CD4-positive, alpha-beta T cell (primary cell): ENCODE measurements around the gene AKAP9. TPM values are rescaled to one million over a fixed set of nuclear protein-coding genes. Genes with fewer than 3 reads are reported as not detected.

ENCODE experiments used
- ATAC-seq: fragments of 200-7000 bp; cut with Tn5 transposase; one replicate; pipeline ENCODE4 v1.10.0; 2022; ENCODE audit warnings: mild to moderate bottlenecking; ENCODE audit not compliant: poor library complexity
- CTCF ChIA-PET: fragments of 350-600 bp; sonication (Branson Sonifier 250); formaldehyde crosslinking; loops from one replicate; lab custom pipeline; 2021; ENCODE audit warnings: antibody characterized with exemption, inconsistent platforms; lab: Charles Lee
- POLR2A ChIA-PET: fragments of 350-600 bp; sonication (Branson Sonifier 250); formaldehyde crosslinking; loops from one replicate; lab custom pipeline; 2021; ENCODE audit warnings: antibody characterized with exemption, inconsistent platforms; lab: Charles Lee
- DNase-seq, 14 experiments: peaks; one replicate each; pipeline ENCODE4 v3.0.0-alpha.2; 2013 to 2020; ENCODE audit warnings: mixed read lengths in 2 of 14
- H3K27ac ChIP-seq, 2 donors: one replicate each; pipeline versions ENCODE4 v1.5.1 to v1.7.0; 2013; ENCODE audit warnings: low read length in 2 of 2, low read depth in 1 of 2, mild to moderate bottlenecking in 1 of 2
- H3K27me3 ChIP-seq, 2 experiments: 1 replicate in 1 of 2; 2 replicates in 1 of 2; pipeline versions ENCODE4 v1.6.1 to v1.7.0; 2013; ENCODE audit warnings: low read length in 2 of 2, control low read depth in 1 of 2, mild to moderate bottlenecking in 1 of 2, moderate library complexity in 1 of 2; ENCODE audit not compliant: insufficient read depth in 2 of 2, control insufficient read depth in 1 of 2
- H3K36me3 ChIP-seq: one replicate; pipeline ENCODE4 v1.6.1; 2013; ENCODE audit warnings: low read length, control low read depth; ENCODE audit not compliant: insufficient read depth
- H3K4me1 ChIP-seq: one replicate; pipeline ENCODE4 v1.6.1; 2013; ENCODE audit warnings: low read length, control low read depth; ENCODE audit not compliant: insufficient read depth
- H3K4me3 ChIP-seq: one replicate; pipeline ENCODE4 v1.5.1; 2013; ENCODE audit warnings: mild to moderate bottlenecking, low read length, moderate library complexity
- H3K9me3 ChIP-seq, 2 experiments: 1 replicate in 1 of 2; 2 replicates in 1 of 2; pipeline versions ENCODE4 v1.6.1 to v1.7.0; 2013; ENCODE audit warnings: low read length in 2 of 2, mild to moderate bottlenecking in 2 of 2, control low read depth in 1 of 2, moderate library complexity in 1 of 2; ENCODE audit not compliant: control insufficient read depth in 1 of 2, insufficient read depth in 1 of 2
- H3K27ac Mint-ChIP-seq: one replicate; pipeline ENCODE4 v1.8.0; 2020; ENCODE audit warnings: mixed read lengths
- H3K27me3 Mint-ChIP-seq: one replicate; pipeline ENCODE4 v1.8.0; 2021; ENCODE audit warnings: mixed read lengths
- H3K36me3 Mint-ChIP-seq: one replicate; pipeline ENCODE4 v1.8.0; 2021; ENCODE audit warnings: low read depth, mixed read lengths
- H3K4me1 Mint-ChIP-seq: one replicate; pipeline ENCODE4 v1.8.0; 2021; ENCODE audit warnings: low read depth, mixed read lengths
- H3K4me3 Mint-ChIP-seq: one replicate; pipeline ENCODE4 v1.8.0; 2020; ENCODE audit warnings: mild to moderate bottlenecking, mixed read lengths
- H3K9me3 Mint-ChIP-seq: one replicate; pipeline ENCODE4 v1.8.0; 2020; ENCODE audit warnings: mixed read lengths
- intact Hi-C, 2 experiments: fragments of 100-400 bp; cut with DNase I in 1 of 2; cut with micrococcal nuclease in 1 of 2; formaldehyde crosslinking; loops; one replicate each; pipeline versions ENCODE4 v1.15.1 to v1.9.0; 2023 to 2025; cut with DNase I, micrococcal nuclease
- total RNA-seq, 174 experiments: library from RNA in 2 of 174; stranded (reverse) in 2 of 174; gene quantifications; one replicate each; pipeline ENCODE4 v1.2.3 and lab custom pipeline; 2021 to 2026
- TF ChIP-seq, protein P1 (sequence below): fragments of 200-600 bp; IDR thresholded peaks from one replicate; pipeline ENCODE4 v1.8.0; 2022; ENCODE audit warnings: antibody characterized with exemption, mild to moderate bottlenecking

AKAP9 gene
- total RNA-seq, 2 experiments from 2014 or later = 62.5 to 64.8 TPM

DNA sequence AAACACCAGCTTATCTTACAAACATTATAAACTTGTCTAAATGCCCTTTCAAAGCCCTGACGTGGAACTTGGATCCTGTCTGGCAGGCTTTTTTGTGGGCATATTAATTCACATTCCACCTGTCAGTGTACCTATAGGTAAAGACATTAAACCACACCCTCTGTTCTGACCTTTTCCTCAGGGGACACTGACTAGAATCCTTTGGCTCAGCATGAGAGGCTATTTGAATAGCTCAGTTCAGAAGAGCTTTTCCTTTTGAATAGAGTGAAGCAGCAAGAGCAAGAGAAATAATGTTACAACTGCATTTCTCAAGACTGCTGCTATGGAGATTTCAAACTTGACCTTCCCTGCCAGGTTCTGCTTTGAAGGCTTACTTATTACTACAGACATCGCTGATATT, 116.7 kb downstream of the AKAP9 start:
- DNase-seq (no peak), ATAC-seq (no peak)
- no peaks in the 10 kb centered on the region for H3K27me3 Mint-ChIP-seq
- Histone ChIP-seq H3K27ac (no peak overlapping the region), H3K36me3 (peaks cover 30% of the 10 kb centered on the region), H3K4me1 (no peaks in the 10 kb centered on the region), H3K9me3 (no peaks in the 10 kb centered on the region), H3K27me3 (no peaks in the 10 kb centered on the region), H3K4me3 (no peak overlapping the region)
- H3K36me3 Mint-ChIP-seq = peaks cover 30% of the 10 kb centered on the region
- no peaks in the 10 kb centered on the region for H3K9me3 Mint-ChIP-seq
- H3K27ac Mint-ChIP-seq = peak overlapping the region; percentile 3
- ChIA-PET CTCF (interaction anchor here (1.2 kb wide), 2 partner anchors 10 to 15 kb away, joined by 3 read pairs; no protein-coding TSS in a partner anchor), POLR2A (no interaction called here)
- H3K4me1 Mint-ChIP-seq = peaks cover 29% of the 10 kb centered on the region
- TF ChIP-seq, protein P1, sequence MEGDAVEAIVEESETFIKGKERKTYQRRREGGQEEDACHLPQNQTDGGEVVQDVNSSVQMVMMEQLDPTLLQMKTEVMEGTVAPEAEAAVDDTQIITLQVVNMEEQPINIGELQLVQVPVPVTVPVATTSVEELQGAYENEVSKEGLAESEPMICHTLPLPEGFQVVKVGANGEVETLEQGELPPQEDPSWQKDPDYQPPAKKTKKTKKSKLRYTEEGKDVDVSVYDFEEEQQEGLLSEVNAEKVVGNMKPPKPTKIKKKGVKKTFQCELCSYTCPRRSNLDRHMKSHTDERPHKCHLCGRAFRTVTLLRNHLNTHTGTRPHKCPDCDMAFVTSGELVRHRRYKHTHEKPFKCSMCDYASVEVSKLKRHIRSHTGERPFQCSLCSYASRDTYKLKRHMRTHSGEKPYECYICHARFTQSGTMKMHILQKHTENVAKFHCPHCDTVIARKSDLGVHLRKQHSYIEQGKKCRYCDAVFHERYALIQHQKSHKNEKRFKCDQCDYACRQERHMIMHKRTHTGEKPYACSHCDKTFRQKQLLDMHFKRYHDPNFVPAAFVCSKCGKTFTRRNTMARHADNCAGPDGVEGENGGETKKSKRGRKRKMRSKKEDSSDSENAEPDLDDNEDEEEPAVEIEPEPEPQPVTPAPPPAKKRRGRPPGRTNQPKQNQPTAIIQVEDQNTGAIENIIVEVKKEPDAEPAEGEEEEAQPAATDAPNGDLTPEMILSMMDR = no peak
- intact Hi-C loops = loop anchor here in 1 of 2 experiments (10.0 kb wide), 1 partner anchor 973 kb away; no protein-coding TSS in a partner anchor
- no peak overlapping the region for H3K4me3 Mint-ChIP-seq

DNA sequence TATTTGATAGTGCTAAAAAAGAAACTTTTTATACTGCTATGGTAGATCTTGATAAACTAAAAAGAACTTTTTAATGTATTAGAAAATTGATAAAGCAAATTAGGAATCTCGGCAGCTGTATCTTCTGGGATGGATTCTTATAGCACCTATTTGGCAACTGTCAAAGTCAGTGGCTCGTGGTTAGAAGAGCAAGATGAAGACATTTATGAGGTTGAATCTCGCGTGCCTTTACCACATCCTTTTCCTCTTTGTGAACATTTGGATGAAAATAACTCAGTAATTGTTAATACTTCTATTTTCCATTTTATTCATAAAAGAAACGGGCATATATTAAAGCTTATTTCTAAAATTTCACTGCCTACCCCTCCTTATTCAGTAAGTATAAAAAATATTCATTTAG, 117.4 kb downstream of the AKAP9 start:
- Mint-ChIP-seq H3K36me3 (peaks cover 31% of the 10 kb centered on the region), H3K27ac (peak overlapping the region; percentile 3), H3K27me3 (no peaks in the 10 kb centered on the region), H3K9me3 (no peaks in the 10 kb centered on the region), H3K4me1 (peaks cover 29% of the 10 kb centered on the region), H3K4me3 (peak overlapping the region; percentile 38)
- TF ChIP-seq, protein P1 = no peak
- no peaks in the 10 kb centered on the region for H3K27me3 ChIP-seq
- ATAC-seq = peak; percentile 58
- H3K9me3 ChIP-seq = no peaks in the 10 kb centered on the region
- no peaks in the 10 kb centered on the region for H3K4me1 ChIP-seq
- H3K36me3 ChIP-seq = peaks cover 29% of the 10 kb centered on the region
- intact Hi-C loops = loop anchor here in 1 of 2 experiments (10.0 kb wide), 1 partner anchor 973 kb away; no protein-coding TSS in a partner anchor
- no peak overlapping the region for H3K4me3 ChIP-seq
- POLR2A ChIA-PET = no interaction called here
- peak in 4 of 14 experiments; percentile 10 to 73 (median 33) for DNase-seq
- CTCF ChIA-PET = interaction anchor here (1.2 kb wide), 1 partner anchor 15 kb away, joined by 3 read pairs; no protein-coding TSS in a partner anchor
- H3K27ac ChIP-seq = no peak overlapping the region

DNA sequence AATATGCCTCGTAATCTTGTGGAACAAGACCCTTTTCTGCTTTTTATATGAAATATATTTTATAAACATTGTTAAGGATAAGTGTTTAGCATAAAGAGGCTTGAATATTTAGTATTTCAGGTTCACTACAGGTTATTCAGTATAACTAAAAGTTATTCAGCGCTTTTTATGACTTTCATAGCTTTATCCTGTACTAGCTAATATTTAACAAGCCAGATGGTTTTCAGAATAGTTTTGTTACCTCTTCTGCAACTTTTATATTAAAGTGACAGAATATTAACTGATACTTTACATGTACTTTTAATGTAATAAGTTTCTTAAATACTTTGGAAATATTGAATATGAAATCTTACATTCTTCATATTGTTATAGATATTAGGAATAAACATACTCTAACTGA, 118.2 kb downstream of the AKAP9 start:
- no peak for ATAC-seq
- no peak overlapping the region for H3K27ac ChIP-seq
- peaks cover 29% of the 10 kb centered on the region for H3K4me1 Mint-ChIP-seq
- no peak overlapping the region for H3K4me3 ChIP-seq
- TF ChIP-seq, protein P1 = no peak
- ChIA-PET POLR2A (no interaction called here), CTCF (no interaction called here)
- H3K9me3 Mint-ChIP-seq = no peaks in the 10 kb centered on the region
- peaks cover 26% of the 10 kb centered on the region for H3K36me3 ChIP-seq
- H3K36me3 Mint-ChIP-seq = peaks cover 31% of the 10 kb centered on the region
- H3K4me1 ChIP-seq = no peaks in the 10 kb centered on the region
- H3K27ac Mint-ChIP-seq = no peak overlapping the region
- no peak for DNase-seq
- intact Hi-C loops = loop anchor here in 1 of 2 experiments (10.0 kb wide), 1 partner anchor 974 kb away; no protein-coding TSS in a partner anchor
- H3K9me3 ChIP-seq = no peaks in the 10 kb centered on the region
- H3K27me3 ChIP-seq = no peaks in the 10 kb centered on the region
- H3K4me3 Mint-ChIP-seq = no peak overlapping the region
- H3K27me3 Mint-ChIP-seq = no peaks in the 10 kb centered on the region
